Measurements from ENCODE around the gene COL18A1. TPM values are rescaled to one million over a fixed set of nuclear protein-coding genes. Genes with fewer than 3 reads are reported as not detected.

COL18A1 gene
- total RNA-seq, 6 experiments from 2014 or later, result 39.8 to 93.5 (median 86.8) TPM

DNA sequence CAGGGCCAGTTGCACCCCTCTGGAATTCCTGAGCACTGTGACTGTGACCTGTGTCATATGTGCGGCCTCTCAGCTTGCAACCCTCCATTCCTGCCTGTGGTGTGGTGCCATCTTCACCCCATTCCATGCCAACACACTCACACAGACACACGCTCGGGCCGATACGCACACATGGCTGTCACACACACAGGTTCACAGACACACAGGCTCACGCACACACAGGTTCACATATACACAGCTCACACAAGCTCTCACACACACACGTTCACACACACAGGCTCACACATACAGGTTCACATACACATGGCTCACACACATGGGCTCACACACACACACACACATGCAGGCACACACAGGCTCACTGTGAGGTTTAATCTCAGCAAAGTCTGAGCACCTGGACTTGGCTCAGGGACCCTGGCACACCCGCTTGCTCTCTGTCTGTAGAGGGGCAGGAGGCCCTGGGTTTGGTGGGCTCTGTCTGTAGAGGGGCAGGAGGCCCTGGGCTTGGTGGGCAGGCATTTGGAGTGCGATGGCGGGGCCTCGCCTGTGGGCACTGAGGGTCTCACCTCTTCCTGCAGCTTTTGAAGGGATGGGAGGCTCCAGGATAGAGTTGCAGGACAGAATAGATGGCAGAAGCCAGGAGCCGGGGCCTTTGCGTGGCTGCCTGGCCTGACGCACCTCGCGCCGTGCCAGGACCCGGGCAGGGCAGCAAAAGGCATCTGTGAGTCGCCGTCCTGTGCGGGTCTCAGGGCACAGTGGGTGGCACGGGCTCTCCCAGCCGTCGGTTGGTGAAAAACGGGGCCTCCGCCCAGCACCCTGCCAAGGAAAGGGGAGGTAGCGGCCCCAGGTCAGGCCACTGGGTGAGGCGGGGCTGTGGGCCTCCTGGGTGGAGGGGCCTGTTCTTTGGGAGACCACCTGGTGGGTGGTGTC is 17.1 kb downstream of the COL18A1 start:
- Mint-ChIP-seq H3K9me3 (no peaks in the 10 kb centered on the region), H3K27ac (no peak overlapping the region), H3K27me3 (ENCODE audit: insufficient read depth) (no peaks in the 10 kb centered on the region), H3K36me3 (ENCODE audit: low read depth) (peaks cover 4% of the 10 kb centered on the region; the same call in 1 of the 2 replicates), H3K4me3 (no peak overlapping the region), H3K4me1 (ENCODE audit: low read depth) (peaks cover under 1% of the 10 kb centered on the region)
- TF ChIP-seq, protein P1, sequence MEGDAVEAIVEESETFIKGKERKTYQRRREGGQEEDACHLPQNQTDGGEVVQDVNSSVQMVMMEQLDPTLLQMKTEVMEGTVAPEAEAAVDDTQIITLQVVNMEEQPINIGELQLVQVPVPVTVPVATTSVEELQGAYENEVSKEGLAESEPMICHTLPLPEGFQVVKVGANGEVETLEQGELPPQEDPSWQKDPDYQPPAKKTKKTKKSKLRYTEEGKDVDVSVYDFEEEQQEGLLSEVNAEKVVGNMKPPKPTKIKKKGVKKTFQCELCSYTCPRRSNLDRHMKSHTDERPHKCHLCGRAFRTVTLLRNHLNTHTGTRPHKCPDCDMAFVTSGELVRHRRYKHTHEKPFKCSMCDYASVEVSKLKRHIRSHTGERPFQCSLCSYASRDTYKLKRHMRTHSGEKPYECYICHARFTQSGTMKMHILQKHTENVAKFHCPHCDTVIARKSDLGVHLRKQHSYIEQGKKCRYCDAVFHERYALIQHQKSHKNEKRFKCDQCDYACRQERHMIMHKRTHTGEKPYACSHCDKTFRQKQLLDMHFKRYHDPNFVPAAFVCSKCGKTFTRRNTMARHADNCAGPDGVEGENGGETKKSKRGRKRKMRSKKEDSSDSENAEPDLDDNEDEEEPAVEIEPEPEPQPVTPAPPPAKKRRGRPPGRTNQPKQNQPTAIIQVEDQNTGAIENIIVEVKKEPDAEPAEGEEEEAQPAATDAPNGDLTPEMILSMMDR (IDR thresholded peaks at IDR 0.05), result no peak
- no peak for DNase-seq

DNA sequence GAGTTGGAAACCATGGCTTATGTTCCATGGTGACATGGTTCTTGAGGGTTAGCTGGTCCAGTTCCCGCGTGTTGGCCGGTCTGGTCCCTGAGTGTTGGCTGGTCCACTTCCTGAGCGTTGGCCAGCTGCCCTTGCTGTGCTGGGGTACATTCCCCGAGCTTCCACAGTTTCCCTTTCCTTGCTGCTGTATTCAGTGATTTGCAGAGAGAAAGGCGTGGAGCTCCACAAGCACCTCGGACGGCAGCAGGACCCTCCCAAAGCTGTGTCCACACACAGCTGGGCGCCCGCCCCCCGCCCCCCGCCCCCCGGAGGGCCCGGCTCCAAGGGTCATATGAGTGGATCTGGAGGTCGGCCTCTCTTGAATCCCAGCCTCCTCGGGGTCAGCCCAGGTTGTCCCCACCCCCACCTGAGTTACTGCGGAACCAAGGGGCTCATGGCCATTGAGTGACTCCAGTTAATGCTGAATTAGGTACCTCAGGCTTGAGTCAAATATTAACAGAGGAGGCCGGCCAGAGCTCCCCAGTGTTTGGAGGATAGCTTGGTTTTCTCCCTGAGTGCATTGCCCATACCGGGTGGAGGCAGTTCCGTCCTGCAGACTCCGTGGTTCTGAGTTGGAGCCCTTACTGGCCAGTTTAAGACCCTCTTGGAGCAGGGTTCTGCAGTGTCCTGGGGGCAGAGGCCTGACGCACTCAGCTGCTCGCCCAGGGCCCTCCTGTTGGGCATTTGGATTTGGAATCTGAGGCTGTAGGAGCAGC is 18.4 kb downstream of the COL18A1 start:
- no peaks in the 10 kb centered on the region for H3K27me3 Mint-ChIP-seq (ENCODE audit: insufficient read depth)
- peaks cover 4% of the 10 kb centered on the region; the same call in 1 of the 2 replicates for H3K36me3 Mint-ChIP-seq (ENCODE audit: low read depth)
- H3K27ac Mint-ChIP-seq, result no peak overlapping the region
- TF ChIP-seq, protein P1 (IDR thresholded peaks at IDR 0.05), result no peak
- H3K9me3 Mint-ChIP-seq, result no peaks in the 10 kb centered on the region
- H3K4me3 Mint-ChIP-seq, result no peak overlapping the region
- DNase-seq, result no peak
- peaks cover 11% of the 10 kb centered on the region for H3K4me1 Mint-ChIP-seq (ENCODE audit: low read depth)

DNA sequence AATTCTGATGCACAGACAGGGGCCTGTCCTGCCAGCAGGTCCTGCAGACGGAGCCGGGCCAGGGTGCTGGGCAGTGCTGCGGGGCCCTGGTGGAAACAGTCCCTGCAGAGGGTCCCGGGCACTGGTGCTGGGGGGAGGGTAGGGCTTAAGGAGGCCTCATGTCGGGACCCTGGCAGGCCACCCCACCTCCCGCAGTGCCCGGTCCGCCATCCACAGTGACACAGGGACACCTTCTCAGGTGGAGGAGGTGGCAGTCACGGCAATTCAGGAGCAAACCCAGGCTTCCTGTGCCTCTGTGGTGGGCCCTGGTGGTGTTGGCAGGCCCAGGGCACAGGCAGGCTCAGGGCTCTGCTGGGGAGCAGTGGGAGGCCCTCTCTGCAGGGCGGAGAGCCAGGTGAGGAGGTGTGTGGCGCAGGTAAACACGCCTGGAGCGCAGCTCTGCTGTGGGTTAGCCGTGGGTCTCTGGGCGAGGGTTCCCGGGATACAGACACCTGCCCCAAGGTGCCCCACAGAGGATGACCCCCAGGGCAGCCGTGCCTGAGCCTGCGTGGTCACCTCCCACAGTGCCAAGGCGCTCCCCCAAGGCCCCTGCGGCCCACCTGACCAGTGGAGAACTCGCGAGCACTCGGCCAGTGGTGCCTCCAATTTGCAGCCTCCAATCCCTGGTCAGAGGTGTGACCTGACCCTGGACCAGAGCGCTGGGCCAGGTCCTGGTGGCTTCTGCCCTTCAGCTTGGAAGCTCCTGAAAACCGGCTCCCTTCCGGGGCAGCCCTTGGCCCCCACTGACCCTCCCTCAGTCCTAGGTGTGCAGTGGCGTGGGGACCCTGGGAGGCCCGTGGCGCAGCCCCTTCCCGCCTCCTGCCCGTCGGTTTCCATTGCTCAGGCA is 19.2 kb downstream of the COL18A1 start:
- peaks cover 11% of the 10 kb centered on the region for H3K4me1 Mint-ChIP-seq (ENCODE audit: low read depth)
- peaks cover 4% of the 10 kb centered on the region; the same call in 1 of the 2 replicates for H3K36me3 Mint-ChIP-seq (ENCODE audit: low read depth)
- no peaks in the 10 kb centered on the region for H3K27me3 Mint-ChIP-seq (ENCODE audit: insufficient read depth)
- no peak overlapping the region for H3K27ac Mint-ChIP-seq
- DNase-seq, result no peak
- H3K4me3 Mint-ChIP-seq, result no peak overlapping the region
- TF ChIP-seq, protein P1 (IDR thresholded peaks at IDR 0.05), result no peak
- no peaks in the 10 kb centered on the region for H3K9me3 Mint-ChIP-seq

DNA sequence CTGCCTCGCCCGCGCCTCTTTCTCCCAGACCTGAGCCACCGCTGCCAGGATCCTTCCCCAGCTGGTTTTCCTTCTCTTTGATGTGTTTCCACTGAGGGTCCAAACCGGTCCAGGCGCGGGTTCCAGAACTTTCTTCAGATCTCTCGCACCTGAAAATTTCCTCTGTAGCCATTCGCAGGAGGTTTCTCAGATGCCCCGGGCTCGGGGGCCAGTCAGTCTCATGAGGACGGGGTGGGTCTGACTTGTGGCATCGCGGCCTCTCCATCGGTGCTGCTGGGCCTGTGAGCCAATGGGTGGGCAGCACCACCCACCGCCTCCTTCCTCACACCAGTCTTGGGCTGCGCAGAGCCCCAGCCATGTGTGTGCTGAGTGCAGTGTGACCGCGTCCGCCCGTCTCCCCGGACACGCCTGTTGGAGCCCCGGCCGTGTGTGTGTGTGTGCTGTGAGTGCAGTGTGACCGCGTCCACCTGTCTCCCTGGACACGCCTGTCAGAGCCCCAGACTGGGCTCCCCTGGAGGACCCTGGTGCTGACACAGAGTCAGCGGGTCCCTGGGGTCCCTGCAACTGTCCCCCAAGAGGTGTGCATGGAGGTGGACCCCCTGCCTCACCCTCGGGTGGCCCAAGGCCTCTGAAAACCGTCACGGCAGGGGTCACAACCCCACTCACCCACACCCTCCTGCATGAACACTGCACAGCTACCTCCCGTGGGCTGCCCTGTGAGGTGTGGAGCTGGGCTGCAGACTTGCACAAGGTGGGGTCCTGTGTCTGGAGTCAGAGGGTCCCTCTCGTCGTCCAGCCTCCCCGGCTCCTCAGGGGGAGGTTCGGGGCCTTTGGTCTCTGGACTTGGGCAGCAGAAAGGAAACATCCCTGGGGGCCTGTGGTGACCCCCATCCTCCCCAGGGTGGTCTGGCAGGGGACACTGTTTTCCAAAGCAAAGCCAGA is 20.2 kb downstream of the COL18A1 start:
- peaks cover 15% of the 10 kb centered on the region for H3K4me1 Mint-ChIP-seq (ENCODE audit: low read depth)
- DNase-seq, result no peak
- H3K27me3 Mint-ChIP-seq (ENCODE audit: insufficient read depth), result peaks cover 2% of the 10 kb centered on the region; the same call in 1 of the 2 replicates
- H3K27ac Mint-ChIP-seq, result no peak overlapping the region
- no peak overlapping the region for H3K4me3 Mint-ChIP-seq
- TF ChIP-seq, protein P1 (IDR thresholded peaks at IDR 0.05), result no peak
- peaks cover 4% of the 10 kb centered on the region; the same call in 1 of the 2 replicates for H3K36me3 Mint-ChIP-seq (ENCODE audit: low read depth)
- no peaks in the 10 kb centered on the region for H3K9me3 Mint-ChIP-seq
